ENCODE data around the gene NBEAL2.

The NBEAL2 gene

GRCh38 chr3:46978985-46979944 lies at the start of gene NBEAL2:
Gene NBEAL2, plus strand, starts transcription at chr3:46979666. Its CDS starts 196 bp downstream, at chr3:46979862.
- DNase-seq (ENCODE audit: low read depth) = peak; percentile 62

- no peak for DNase-seq (ENCODE audit: low read depth)
Measured at GRCh38 chr3:46930166-46930944, 49.1 kb upstream of the NBEAL2 start.

- DNase-seq (ENCODE audit: low read depth) = no peak
Measured at GRCh38 chr3:46930945-46931403, 48.5 kb upstream of the NBEAL2 start.

GRCh38 chr3:46931631-46932331 lies 47.7 kb upstream of the NBEAL2 start:
- DNase-seq (ENCODE audit: low read depth) = no peak

- DNase-seq (ENCODE audit: low read depth) = no peak
Measured at GRCh38 chr3:46932455-46933225, 46.8 kb upstream of the NBEAL2 start.

- no peak for DNase-seq (ENCODE audit: low read depth)
Measured at GRCh38 chr3:46933261-46933660, 46.2 kb upstream of the NBEAL2 start.

GRCh38 chr3:46934072-46934471 lies 45.4 kb upstream of the NBEAL2 start:
- no peak for DNase-seq (ENCODE audit: low read depth)

- DNase-seq (ENCODE audit: low read depth) = no peak
Measured at GRCh38 chr3:46934498-46935167, 44.8 kb upstream of the NBEAL2 start.

- peak; percentile 87 for DNase-seq (ENCODE audit: low read depth)
Measured at GRCh38 chr3:46935168-46935858, 44.2 kb upstream of the NBEAL2 start.

GRCh38 chr3:46935989-46936558 lies 43.4 kb upstream of the NBEAL2 start:
- no peak for DNase-seq (ENCODE audit: low read depth)

- DNase-seq (ENCODE audit: low read depth) = no peak
Measured at GRCh38 chr3:46936733-46937250, 42.7 kb upstream of the NBEAL2 start.

- DNase-seq (ENCODE audit: low read depth) = no peak
Measured at GRCh38 chr3:46938118-46938517, 41.3 kb upstream of the NBEAL2 start.

GRCh38 chr3:46939578-46940445 lies 39.7 kb upstream of the NBEAL2 start:
- DNase-seq (ENCODE audit: low read depth) = no peak

GRCh38 chr3:46942076-46942475 lies 37.4 kb upstream of the NBEAL2 start:
- DNase-seq (ENCODE audit: low read depth) = no peak

- no peak for DNase-seq (ENCODE audit: low read depth)
Measured at GRCh38 chr3:46942481-46943236, 36.8 kb upstream of the NBEAL2 start.

- no peak for DNase-seq (ENCODE audit: low read depth)
Measured at GRCh38 chr3:46943237-46944187, 36.0 kb upstream of the NBEAL2 start.

GRCh38 chr3:46944191-46944590 lies 35.3 kb upstream of the NBEAL2 start:
- DNase-seq (ENCODE audit: low read depth) = no peak
